H9 (cell line): ENCODE results near the gene ACOT11. TPM values are rescaled to one million over a fixed set of nuclear protein-coding genes. Genes with fewer than 3 reads are reported as not detected.

Experiments used
- DNase-seq: peaks from one replicate; pipeline ENCODE4 v3.0.0-alpha.2; 2017
- H2AFZ ChIP-seq: one replicate; pipeline ENCODE4 v1.6.1; 2013; ENCODE audit warnings: mild to moderate bottlenecking, low read length, control low read depth, moderate library complexity
- H2AK5ac ChIP-seq: 2 replicates; pipeline ENCODE4 v1.6.1; 2013; ENCODE audit warnings: low read length, control low read depth, mixed read lengths; ENCODE audit not compliant: insufficient read length
- H2BK120ac ChIP-seq: one replicate; pipeline ENCODE4 v1.6.1; 2013; ENCODE audit warnings: low read depth, mild to moderate bottlenecking, low read length, control low read depth, inconsistent platforms; ENCODE audit not compliant: poor library complexity, severe bottlenecking
- H2BK12ac ChIP-seq: 2 replicates; pipeline ENCODE4 v1.6.1; 2013; ENCODE audit warnings: low read length, control low read depth, mixed read lengths, low read depth; ENCODE audit not compliant: insufficient read length
- H2BK15ac ChIP-seq: 2 replicates; pipeline ENCODE4 v1.6.1; 2013; ENCODE audit warnings: low read depth, low read length, control low read depth
- H2BK20ac ChIP-seq: one replicate; pipeline ENCODE4 v1.6.1; 2013; ENCODE audit warnings: low read depth, mild to moderate bottlenecking, low read length, control low read depth, inconsistent platforms; ENCODE audit not compliant: poor library complexity, severe bottlenecking
- H2BK5ac ChIP-seq: 2 replicates; pipeline ENCODE4 v1.6.1; 2013; ENCODE audit warnings: low read length, control low read depth, mixed read lengths; ENCODE audit not compliant: insufficient read length
- H3K14ac ChIP-seq: 2 replicates; pipeline ENCODE4 v1.6.1; 2013; ENCODE audit warnings: low read length, control low read depth; ENCODE audit not compliant: insufficient read depth
- H3K18ac ChIP-seq: 2 replicates; pipeline ENCODE4 v1.6.1; 2013; ENCODE audit warnings: low read depth, mild to moderate bottlenecking, mixed read lengths, low read length, control low read depth; ENCODE audit not compliant: insufficient read length
- H3K23ac ChIP-seq: 2 replicates; pipeline ENCODE4 v1.6.1; 2013; ENCODE audit warnings: low read length, control low read depth, mixed read lengths, low read depth; ENCODE audit not compliant: insufficient read length
- H3K23me2 ChIP-seq: 2 replicates; pipeline ENCODE4 v1.6.1; 2013; ENCODE audit warnings: low read depth, mild to moderate bottlenecking, mixed read lengths, low read length, control low read depth; ENCODE audit not compliant: insufficient read length, poor library complexity, severe bottlenecking
- H3K27ac ChIP-seq: 2 replicates; pipeline ENCODE4 v1.5.1; 2013; ENCODE audit warnings: low read length, control low read depth, mixed read lengths, low read depth; ENCODE audit not compliant: insufficient read length
- H3K27me3 ChIP-seq: 2 replicates; pipeline ENCODE4 v1.6.1; 2013; ENCODE audit warnings: low read length, control low read depth, inconsistent platforms; ENCODE audit not compliant: insufficient read depth
- H3K4ac ChIP-seq: 2 replicates; pipeline ENCODE4 v1.6.1; 2013; ENCODE audit warnings: low read depth, mild to moderate bottlenecking, control low read depth, inconsistent platforms, low read length, moderate library complexity
- H3K4me1 ChIP-seq: 2 replicates; pipeline ENCODE4 v1.6.1; 2013; ENCODE audit warnings: low read length, control low read depth, inconsistent platforms; ENCODE audit not compliant: insufficient read depth
- H3K4me2 ChIP-seq: 2 replicates; pipeline ENCODE4 v1.6.1; 2013; ENCODE audit warnings: low read length, control low read depth, mixed read lengths; ENCODE audit not compliant: insufficient read length, insufficient read depth
- H3K56ac ChIP-seq: 2 replicates; pipeline ENCODE4 v1.6.1; 2013; ENCODE audit warnings: low read depth, mild to moderate bottlenecking, mixed read lengths, low read length, control low read depth; ENCODE audit not compliant: insufficient read length
- H3K79me1 ChIP-seq: 2 replicates; pipeline ENCODE4 v1.6.1; 2013; ENCODE audit warnings: low read depth, mild to moderate bottlenecking, moderate library complexity, low read length, control low read depth, inconsistent platforms; ENCODE audit not compliant: insufficient read depth, poor library complexity, severe bottlenecking
- H3K79me2 ChIP-seq: 2 replicates; pipeline ENCODE4 v1.6.1; 2013; ENCODE audit warnings: low read length, control low read depth, inconsistent platforms; ENCODE audit not compliant: insufficient read depth
- H3K9ac ChIP-seq: 2 replicates; pipeline ENCODE4 v1.6.1; 2013; ENCODE audit warnings: low read length, control low read depth, mixed read lengths; ENCODE audit not compliant: insufficient read length; ENCODE audit errors: extremely low read depth
- H3K9me3 ChIP-seq: one replicate; pipeline ENCODE4 v1.6.1; 2013; ENCODE audit warnings: low read depth, low read length, inconsistent platforms; ENCODE audit not compliant: control insufficient read depth
- H3T11ph ChIP-seq: one replicate; pipeline ENCODE4 v1.6.1; 2013; ENCODE audit warnings: mild to moderate bottlenecking, low read length, control low read depth, inconsistent platforms
- H4K20me1 ChIP-seq: one replicate; pipeline ENCODE4 v1.6.1; 2013; ENCODE audit not compliant: control insufficient read depth, insufficient read length, insufficient read depth
- H4K5ac ChIP-seq: 2 replicates; pipeline ENCODE4 v1.6.1; 2013; ENCODE audit warnings: low read depth, mild to moderate bottlenecking, mixed read lengths, low read length, control low read depth; ENCODE audit not compliant: insufficient read length
- H4K8ac ChIP-seq: replicated peaks from 2 replicates; pipeline ENCODE4 v1.6.1; 2013; ENCODE audit warnings: low read length, control low read depth, mixed read lengths, low read depth; ENCODE audit not compliant: insufficient read length
- H4K91ac ChIP-seq: 2 replicates; pipeline ENCODE4 v1.6.1; 2013; ENCODE audit warnings: low read depth, mild to moderate bottlenecking, moderate library complexity, mixed read lengths, low read length, control low read depth; ENCODE audit not compliant: insufficient read length
- H3K27ac Mint-ChIP-seq, 3 experiments: 2 replicates in 2 of 3; 3 replicates in 1 of 3; pipeline ENCODE4 v1.8.0; 2020 to 2021; ENCODE audit warnings: mixed read lengths in 3 of 3, mild to moderate bottlenecking in 1 of 3, moderate library complexity in 1 of 3
- H3K27me3 Mint-ChIP-seq: 2 replicates; pipeline ENCODE4 v1.8.0; 2021; ENCODE audit warnings: low read depth, mild to moderate bottlenecking, moderate library complexity, mixed read lengths
- H3K36me3 Mint-ChIP-seq, 3 experiments: 2 replicates in 2 of 3; 3 replicates in 1 of 3; pipeline ENCODE4 v1.8.0; 2020 to 2021; ENCODE audit warnings: low read depth in 3 of 3, mixed read lengths in 3 of 3; ENCODE audit not compliant: insufficient read depth in 1 of 3
- H3K4me1 Mint-ChIP-seq, 2 experiments: 2 replicates each; pipeline ENCODE4 v1.8.0; 2020; ENCODE audit warnings: mixed read lengths in 2 of 2
- H3K4me3 Mint-ChIP-seq, 2 experiments: 2 replicates in 1 of 2; 3 replicates in 1 of 2; pipeline ENCODE4 v1.8.0; 2020 to 2021; ENCODE audit warnings: mild to moderate bottlenecking in 2 of 2, mixed read lengths in 2 of 2, moderate library complexity in 1 of 2
- H3K9me3 Mint-ChIP-seq, 2 experiments: 2 replicates in 1 of 2; 3 replicates in 1 of 2; pipeline ENCODE4 v1.8.0; 2020; ENCODE audit warnings: mild to moderate bottlenecking in 2 of 2, mixed read lengths in 2 of 2, moderate library complexity in 1 of 2
- WGBS: extraction: QIAGEN DNeasy Blood & Tissue Kit; methylation state at CpG from one replicate; pipeline ENCODE4 v1.1.7; 2013; ENCODE audit warnings: missing lambda C conversion rate, low lambda C conversion rate, mixed read lengths; ENCODE audit not compliant: insufficient read length; ENCODE audit errors: extremely low coverage; 5-methylcytosine and 5-hydroxymethylcytosine counted together
- total RNA-seq: library from RNA; stranded (reverse); gene quantifications from 2 replicates; pipeline ENCODE4 v1.2.1, GENCODE V29; 2021
- TF ChIP-seq, protein P1 (sequence below): fragments of 200-600 bp; sonication (generic); conservative IDR thresholded peaks from 3 replicates; pipeline ENCODE4 v1.8.0; 2021; ENCODE audit warnings: antibody characterized with exemption, mild to moderate bottlenecking

The ACOT11 gene
- total RNA-seq, 1 experiment from 2014 or later, result 4.0 TPM

DNA sequence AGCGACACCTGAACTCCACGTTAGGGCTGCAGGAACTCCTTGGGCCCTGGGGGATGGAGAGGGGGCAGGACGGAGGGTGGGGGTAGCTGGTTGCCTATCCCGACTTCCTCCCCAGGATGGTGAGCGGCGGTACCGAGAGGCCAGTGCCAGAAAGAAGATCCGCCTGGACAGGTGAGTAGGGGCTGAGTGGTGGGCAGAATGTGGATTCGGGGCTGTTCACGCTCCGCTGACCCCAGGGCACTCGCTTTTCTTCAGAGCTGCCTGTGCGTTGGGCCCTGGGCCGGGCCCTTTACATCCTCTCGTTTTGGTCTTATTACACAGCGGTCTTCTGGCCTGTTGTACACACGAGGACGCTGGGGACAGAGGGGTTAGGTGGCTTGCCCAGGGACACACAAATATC is 54.5 kb downstream of the ACOT11 start:
- Histone ChIP-seq H2BK20ac (no peak overlapping the region), H3K4me2 (no peak overlapping the region), H4K91ac (no peak overlapping the region), H4K5ac (no peak overlapping the region), H2BK12ac (no peak overlapping the region), H3K4me1 (no peaks in the 10 kb centered on the region; the same call in 1 of the 2 replicates), H4K20me1 (no peaks in the 10 kb centered on the region), H2BK5ac (no peak overlapping the region), H3K56ac (no peak overlapping the region), H3K4ac (no peak overlapping the region), H3K79me2 (no peaks in the 10 kb centered on the region), H3K79me1 (no peaks in the 10 kb centered on the region), H3K23ac (no peak overlapping the region), H2AK5ac (no peak overlapping the region), H2AFZ (no peak overlapping the region), H3K9me3 (no peaks in the 10 kb centered on the region), H4K8ac (no peak overlapping the region), H3K18ac (no peak overlapping the region), H3K27ac (no peak overlapping the region), H3K27me3 (no peaks in the 10 kb centered on the region), H3K14ac (no peak overlapping the region), H2BK15ac (no peak overlapping the region), H3K9ac (no peak overlapping the region), H3K23me2 (no peaks in the 10 kb centered on the region), H3T11ph (no peak overlapping the region), H2BK120ac (no peak overlapping the region)
- WGBS, result no CpG with 5 or more reads among the region's 18 CpGs
- no peak for DNase-seq
- peaks cover 6 to 12% of the 10 kb centered on the region in 2 experiments for H3K4me1 Mint-ChIP-seq
- H3K27me3 Mint-ChIP-seq, result peaks cover 1% of the 10 kb centered on the region; the same call in 1 of the 2 replicates
- no peak overlapping the region for H3K4me3 Mint-ChIP-seq
- H3K36me3 Mint-ChIP-seq, result no peaks in the 10 kb centered on the region; a peak in 1 of 7 replicates
- H3K9me3 Mint-ChIP-seq, result no peaks in the 10 kb centered on the region; a peak in 1 of 5 replicates
- H3K27ac Mint-ChIP-seq, result no peak overlapping the region; a peak in 1 of 7 replicates
- TF ChIP-seq, protein P1, sequence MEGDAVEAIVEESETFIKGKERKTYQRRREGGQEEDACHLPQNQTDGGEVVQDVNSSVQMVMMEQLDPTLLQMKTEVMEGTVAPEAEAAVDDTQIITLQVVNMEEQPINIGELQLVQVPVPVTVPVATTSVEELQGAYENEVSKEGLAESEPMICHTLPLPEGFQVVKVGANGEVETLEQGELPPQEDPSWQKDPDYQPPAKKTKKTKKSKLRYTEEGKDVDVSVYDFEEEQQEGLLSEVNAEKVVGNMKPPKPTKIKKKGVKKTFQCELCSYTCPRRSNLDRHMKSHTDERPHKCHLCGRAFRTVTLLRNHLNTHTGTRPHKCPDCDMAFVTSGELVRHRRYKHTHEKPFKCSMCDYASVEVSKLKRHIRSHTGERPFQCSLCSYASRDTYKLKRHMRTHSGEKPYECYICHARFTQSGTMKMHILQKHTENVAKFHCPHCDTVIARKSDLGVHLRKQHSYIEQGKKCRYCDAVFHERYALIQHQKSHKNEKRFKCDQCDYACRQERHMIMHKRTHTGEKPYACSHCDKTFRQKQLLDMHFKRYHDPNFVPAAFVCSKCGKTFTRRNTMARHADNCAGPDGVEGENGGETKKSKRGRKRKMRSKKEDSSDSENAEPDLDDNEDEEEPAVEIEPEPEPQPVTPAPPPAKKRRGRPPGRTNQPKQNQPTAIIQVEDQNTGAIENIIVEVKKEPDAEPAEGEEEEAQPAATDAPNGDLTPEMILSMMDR, result no peak
